COLO668 (cell line): ENCODE data around the gene PRSS2.
"Not testable (repeated sequence)": the region's sequence is repeated elsewhere in the genome, so short reads cannot be mapped to it uniquely, and the experiment has no call there.

Source experiments
- DNase-seq: peaks from one replicate; lab custom pipeline; 2025; ENCODE audit not compliant: unreplicated experiment; lab: John Stamatoyannopoulos, UW

The PRSS2 gene

DNA sequence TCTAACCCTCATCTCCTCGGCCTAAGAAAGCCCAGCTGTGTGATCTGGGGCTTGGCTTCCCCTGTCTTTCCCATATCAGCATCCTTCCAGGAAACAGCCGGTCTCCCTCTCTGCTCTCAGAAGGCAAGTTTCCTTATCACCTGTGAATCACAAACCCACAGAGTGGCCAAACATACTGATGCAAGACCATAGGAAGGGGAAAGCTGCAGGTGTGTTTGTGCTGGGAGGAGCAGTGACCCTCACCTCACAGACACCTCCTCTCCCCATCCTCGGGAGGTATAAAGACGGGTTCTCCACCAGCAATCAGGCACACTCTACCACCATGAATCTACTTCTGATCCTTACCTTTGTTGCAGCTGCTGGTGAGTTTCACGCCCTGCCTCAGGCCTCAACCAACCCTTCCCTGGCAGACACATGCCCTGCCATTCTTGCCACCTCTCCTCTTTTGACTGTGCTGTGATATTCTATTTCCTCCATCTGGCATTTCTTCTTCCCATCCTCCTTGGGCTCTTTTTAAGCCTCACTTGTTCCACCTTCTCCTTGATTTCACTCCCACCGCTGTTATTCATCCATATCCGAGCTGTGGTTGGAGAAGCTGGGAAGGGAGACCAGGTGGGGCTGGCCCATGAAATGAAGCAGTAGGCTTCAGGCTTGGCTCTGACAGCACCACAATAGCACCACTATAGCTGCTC, at the start of gene PRSS2:
PRSS2 (plus strand) TSS at position 310 of the 692 bp plus-strand sequence; CDS start at position 323, 13 bp downstream.
- DNase-seq = peak; percentile 29

GRCh38 chr7:142720986-142721385, 49.8 kb upstream of the PRSS2 start:
- DNase-seq = no peak

DNA sequence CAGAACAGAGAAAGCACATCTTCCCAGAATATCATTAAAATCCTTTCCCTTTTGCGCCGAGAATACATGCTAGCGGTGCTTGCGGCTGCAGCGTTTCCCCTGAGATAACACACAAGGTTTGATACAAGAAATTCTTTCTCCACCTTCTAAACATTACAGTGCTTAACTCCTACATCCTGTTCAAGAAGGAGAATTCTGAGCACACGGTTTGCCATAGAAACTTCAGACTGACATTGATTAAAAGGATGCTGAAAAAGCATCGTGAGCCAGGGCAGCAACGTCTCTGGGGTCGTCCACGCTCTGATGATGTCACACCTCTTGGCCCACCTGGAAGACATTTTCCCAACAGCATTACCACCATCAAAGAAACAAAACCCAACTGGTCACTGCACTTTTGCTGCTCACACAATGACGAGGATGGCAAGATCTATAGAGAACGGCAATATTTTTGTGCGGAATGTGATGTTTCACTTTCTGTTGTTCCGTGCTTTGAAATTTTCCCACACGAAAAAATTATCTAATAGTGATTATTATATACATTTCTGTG, 48.4 kb upstream of the PRSS2 start:
- DNase-seq = no peak

DNA sequence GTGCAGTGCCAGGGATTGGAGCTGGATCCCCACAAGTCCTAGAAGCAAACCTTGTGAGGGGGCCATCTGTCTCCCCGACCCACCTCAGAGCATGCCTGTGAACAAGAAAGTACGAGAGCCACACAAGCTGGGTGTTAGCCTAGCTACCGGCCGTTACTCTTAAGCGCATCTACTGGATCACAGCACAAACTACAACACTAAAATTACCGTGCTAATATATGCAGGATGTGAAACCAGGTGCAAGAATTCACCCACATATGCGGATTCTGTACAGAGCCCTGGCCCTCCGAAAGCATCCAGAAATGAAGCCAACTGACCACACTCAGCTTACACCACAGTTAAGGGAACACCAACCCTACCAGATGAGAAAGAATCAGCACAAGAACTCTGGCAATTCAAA, 37.5 kb upstream of the PRSS2 start:
- no peak for DNase-seq

DNA sequence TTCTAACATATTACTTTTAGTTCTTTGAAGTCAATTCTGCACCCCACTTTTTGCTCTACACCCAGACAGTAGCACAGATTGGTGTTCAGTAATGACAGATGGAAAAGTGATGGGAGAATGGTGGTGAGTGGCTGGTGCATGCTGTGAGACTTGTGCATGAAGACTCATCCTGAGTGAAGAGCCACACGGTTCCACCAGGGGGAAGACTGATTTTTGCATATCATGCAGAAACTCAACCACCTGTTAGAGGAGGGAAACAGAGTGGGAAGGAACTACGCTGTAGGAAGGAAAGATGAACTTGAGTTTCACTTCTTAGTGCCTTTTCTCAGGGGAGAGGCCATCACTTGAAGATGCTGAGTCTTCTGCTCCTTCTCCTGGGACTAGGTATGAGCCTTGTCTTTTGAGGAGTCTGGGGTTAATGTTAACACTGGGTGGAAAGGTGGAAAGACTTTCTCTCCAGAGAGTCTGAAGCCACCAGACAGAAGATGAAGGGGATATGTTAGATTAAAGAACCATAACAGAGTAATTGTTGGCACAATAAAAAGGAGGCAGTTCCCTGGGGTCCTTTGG, 30.8 kb upstream of the PRSS2 start:
- DNase-seq = no peak

- no peak for DNase-seq
Observed at GRCh38 chr7:142740786-142741185, 30.0 kb upstream of the PRSS2 start.

DNA sequence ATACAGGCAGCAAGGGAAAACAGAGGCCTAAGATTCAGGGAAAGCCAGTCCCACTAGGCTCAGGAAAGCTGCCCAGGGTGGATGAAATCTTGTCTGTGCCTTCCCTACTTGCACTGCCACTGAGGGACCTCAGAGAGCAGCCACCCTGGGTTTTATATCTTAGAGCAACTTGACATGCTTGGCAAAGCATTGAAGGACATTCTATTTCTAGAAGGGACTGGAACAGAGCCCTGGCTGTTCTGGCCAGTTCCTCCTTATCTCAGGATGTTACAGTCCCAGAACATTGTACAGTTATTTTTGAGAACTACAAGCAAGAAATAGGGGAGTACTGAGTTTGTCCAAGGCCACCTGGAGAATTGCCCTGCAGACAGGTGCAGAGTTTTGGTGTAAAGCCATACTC, 28.8 kb upstream of the PRSS2 start:
- not testable (repeated sequence) for DNase-seq

GRCh38 chr7:142745091-142745635, 25.6 kb upstream of the PRSS2 start:
- DNase-seq = no peak

GRCh38 chr7:142745745-142746144, 25.0 kb upstream of the PRSS2 start:
- DNase-seq = no peak

DNA sequence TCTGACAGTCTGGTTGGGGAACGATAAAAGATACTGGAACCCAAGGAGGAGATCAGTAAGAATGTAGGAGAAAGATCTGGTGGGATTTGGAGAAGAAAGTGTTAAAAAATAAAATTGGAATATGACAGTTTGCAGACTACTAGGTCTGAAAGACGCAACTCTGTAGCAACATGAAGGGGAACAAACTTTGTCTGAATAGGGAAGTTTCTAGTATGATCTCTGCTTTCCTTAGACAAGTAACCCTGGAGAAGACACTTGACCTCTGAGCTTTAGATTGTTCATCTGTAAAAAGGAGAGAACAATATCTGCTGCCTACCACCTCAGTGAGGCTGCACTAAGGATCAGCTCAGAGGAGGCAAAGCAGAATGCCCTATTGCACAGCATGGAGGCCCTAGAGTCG, 24.5 kb upstream of the PRSS2 start:
- DNase-seq = no peak

GRCh38 chr7:142748410-142748809, 22.4 kb upstream of the PRSS2 start:
- DNase-seq = not testable (repeated sequence)

- DNase-seq = no peak
Observed at GRCh38 chr7:142749218-142749993, 21.4 kb upstream of the PRSS2 start, which contains the start of gene PRSS1. Gene PRSS1, plus strand, starts transcription at chr7:142749472. Its CDS starts 13 bp downstream, at chr7:142749485.

DNA sequence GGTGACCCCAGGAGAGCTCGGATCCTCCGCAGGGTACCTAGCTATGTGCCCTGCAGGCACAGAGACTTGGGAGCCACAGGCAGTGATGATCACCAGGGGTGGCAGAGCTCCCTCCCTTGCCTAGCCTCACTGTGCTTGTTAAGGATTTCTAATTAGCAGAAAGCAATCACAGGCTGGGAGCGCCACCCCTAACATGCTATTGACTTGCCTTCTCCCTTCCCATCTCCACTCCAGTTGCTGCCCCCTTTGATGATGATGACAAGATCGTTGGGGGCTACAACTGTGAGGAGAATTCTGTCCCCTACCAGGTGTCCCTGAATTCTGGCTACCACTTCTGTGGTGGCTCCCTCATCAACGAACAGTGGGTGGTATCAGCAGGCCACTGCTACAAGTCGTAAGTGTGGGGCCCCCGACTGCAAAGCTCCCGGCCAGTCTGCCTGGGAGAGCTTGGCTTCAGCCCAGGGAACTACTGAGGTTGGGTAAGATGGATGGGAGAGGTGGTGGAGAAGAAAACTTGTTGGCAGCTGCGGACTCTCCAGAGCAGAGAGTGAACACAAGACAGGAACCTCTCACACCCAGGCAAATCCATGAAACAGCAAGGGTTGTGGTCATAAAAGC, 20.3 kb upstream of the PRSS2 start:
- DNase-seq = no peak

- DNase-seq = not testable (repeated sequence)
Observed at GRCh38 chr7:142751526-142752175, 19.1 kb upstream of the PRSS2 start.

- no peak for DNase-seq
Observed at GRCh38 chr7:142752376-142753225, 18.2 kb upstream of the PRSS2 start.

DNA sequence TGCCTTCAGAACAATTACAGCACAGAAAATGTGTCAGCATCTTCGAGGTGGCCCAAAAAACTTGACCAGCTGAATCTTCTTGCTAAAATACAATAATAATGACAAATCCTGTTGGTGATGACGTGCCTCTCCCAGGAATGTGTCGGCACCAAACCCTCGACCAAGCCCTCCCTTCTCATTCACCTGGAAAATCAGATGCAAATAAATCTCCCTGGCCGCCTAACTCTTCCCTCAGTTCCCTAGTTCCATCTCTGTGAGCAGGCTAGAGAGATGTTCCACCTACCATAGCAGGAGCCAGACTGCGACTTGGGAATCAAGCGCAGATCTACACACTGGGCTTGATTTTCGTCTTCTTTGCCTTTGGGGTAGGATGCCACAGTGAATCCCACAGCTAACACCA, 17.4 kb upstream of the PRSS2 start:
- no peak for DNase-seq

- not testable (repeated sequence) for DNase-seq
Observed at GRCh38 chr7:142753925-142754491, 16.8 kb upstream of the PRSS2 start.

GRCh38 chr7:142754681-142755575, 15.8 kb upstream of the PRSS2 start:
- DNase-seq = no peak
